ENCODE measurements around the gene NR1D1.
A peak's percentile ranks its signal among the peaks of the same experiment; 100 is the strongest.

Gene NR1D1

DNA sequence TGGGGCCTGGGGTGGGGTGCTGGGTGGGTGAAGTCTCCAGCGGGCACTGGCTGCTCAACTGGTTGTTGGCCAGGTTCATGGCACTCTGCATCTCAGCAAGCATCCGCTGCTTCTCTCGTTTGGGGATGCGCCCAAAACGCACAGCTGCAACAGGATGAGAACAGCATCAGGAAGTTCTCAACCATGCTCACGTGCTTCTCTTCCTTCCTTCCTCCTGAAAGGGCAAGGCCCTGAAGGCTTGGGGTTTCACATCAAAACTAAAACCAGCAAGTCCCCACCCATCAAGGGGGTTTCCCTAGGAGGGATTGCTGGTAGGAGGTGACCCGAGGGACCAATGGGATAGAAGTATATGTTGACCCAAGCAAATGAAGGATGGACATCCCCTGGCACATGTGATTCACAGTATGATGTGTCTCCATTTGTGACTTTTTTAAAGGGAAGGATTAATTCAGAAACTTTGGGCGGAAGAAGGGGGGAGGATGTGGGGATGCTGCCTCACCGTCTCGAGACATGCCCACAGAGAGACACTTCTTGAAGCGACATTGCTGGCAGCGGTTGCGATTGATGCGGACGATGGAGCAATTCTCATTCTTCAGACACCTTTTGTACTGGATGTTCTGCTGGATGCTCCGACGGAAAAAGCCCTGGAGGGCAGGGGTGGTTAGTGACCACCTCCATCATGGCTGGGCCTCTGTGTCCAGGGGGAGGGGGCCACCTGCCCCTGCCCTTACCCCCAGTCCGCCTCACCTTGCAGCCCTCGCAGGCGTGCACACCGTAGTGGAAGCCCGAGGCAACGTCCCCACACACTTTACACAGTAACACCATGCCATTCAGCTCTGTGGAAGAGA lies 4.2 kb downstream of the NR1D1 start:
- no peak for DNase-seq

DNA sequence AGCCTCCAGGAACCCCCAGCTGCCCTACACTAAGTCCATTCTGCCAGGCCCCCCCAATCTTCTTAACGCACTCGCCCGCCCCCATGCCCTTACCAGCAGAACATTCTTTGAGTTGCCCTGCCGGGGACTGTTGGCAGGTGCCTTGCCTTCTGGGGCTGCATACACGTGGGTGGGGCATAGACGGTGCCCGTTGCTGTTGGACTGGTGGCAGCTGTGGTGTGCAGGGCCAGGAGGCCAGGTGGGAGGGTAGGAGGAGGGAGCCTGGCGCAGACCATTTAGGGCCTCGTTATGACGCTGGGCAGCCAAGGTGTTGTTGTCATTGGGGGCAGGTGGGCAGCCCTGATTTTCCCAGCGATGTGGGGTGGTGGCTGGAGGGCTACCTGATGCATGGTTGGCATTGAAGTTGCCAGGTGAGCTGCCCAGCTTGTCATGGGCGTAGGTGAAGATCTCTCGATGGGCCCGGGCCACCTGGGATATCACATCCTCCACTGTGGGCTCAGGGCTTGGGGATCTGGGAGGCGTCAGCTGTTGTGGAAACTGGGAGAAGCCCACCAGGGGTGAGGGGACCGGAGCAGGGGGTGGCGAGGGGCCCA lies 4.9 kb downstream of the NR1D1 start:
- DNase-seq: no peak

DNA sequence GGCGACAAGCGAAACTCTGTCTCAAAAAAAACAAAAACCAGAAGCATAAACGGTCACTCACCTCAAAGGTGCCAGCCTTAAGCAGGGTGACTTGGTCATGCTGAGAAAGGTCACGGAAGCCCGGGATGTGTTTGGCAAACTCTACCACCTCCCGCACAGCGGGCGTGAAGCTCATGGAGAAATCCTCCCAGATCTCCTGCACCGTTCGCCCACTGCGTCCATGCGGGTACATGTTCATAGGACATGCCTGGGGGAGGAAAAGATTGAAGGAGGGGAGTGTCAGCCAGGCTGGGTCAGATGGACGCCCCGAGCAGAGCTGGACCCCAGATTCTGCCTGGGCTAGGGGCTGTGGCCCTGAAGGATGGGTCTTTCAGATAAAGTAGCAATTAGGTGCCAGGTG lies 5.5 kb downstream of the NR1D1 start:
- DNase-seq: no peak

DNA sequence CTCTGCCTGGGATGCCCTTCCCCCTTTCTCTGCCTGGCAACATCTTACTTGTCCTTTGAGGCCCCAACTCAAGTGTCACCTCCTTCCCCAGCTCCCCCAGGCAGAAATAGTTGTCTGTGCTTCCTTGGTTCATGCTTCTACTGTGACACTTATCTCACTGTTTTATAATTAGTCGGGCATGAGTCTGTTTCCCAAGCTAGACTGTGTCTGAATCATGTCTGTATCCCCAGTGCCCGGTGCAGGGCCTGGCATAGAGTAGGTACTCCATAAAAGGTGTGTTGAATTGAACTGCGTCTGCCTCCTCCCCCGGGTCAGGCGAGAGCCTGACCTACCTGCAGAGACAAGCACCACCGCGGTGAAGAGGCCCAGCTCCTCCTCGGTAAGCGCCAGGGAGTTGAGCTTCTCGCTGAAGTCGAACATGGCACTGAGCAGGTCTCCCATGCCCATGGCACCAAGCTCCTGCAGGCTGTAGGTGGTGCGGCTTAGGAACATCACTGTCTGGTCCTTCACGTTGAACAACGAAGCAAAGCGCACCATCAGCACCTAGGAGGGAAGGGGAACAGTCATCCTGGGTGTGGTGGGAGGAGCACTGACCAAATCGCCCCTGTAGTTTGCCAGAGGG lies 6.7 kb downstream of the NR1D1 start:
- no peak for DNase-seq

DNA sequence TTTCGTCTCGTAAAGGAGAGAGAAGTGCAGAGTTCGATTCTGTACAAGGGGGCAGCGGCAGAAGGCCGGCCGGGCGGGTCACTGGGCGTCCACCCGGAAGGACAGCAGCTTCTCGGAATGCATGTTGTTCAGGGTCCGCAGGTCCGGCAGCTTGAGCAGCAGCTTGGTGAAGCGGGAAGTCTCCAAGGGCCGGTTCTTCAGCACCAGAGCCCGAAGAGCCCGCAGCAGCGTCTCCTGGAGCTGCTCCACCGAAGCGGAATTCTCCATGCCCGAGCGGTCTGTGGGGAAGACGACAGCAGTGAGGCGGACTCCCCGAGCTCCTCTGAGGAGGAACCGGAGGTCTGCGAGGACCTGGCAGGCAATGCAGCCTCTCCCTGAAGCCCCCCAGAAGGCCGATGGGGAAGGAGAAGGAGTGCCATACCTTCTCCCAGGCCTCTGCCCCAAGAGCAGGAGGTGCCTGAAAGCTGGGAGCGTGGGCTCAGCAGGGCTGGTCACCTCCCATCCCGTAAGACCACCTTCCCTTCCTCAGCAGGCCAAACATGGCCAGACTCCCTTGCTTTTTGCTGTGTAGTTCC lies 7.3 kb downstream of the NR1D1 start:
- no peak for DNase-seq

DNA sequence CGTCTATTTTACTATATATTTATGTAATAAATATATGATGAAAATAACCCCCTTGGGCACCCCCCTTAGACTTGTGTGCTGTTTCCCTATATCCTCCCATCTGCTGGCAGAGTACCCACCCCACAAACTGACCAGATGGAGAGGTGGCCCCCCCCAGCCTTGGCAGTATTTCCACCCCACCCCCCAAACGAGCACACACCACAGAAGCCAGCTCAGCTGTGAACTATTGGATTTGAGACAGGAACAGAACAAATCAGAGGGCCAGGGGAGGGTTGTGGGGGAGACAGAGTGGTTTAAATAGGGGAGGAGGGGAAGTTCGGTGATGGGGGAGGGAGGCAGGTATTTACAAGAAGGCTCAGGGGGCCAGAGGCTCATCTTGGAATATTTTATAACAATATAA lies 7.8 kb downstream of the NR1D1 start:
- DNase-seq: no peak

DNA sequence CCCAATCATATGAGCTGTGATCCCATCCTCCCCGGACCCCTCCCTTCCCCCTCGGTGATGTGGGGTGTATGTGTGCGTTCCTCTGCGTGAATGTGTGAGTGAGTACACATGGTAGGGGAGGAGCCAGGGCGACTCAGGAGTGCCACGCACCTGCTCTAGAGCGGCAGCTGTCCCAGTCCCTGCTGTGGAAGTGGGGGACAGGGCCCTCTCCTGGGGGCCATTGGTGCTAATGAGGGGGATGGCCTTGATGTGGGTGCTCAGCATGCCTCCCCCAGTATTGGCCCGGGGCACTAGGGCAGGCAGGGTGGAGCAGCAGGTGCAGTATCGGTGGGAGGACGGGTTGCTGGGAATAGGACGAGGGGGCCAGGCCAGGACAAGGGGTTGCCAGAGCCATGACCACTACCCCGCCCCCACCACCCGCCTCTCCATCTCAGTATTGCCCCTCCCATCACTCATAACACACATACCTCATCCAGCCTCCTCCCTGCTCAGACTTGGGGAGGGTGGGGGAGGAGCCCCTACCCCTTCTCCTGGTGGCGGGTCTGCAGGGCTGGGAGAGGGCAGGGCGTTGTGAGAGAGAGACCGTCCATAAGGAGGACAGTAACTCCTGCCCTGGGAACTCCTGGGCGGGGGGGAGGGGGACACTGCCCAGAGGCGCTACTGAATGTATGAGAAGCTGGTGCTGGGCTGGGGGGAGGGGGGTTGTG lies 8.5 kb downstream of the NR1D1 start:
- no peak for DNase-seq

DNA sequence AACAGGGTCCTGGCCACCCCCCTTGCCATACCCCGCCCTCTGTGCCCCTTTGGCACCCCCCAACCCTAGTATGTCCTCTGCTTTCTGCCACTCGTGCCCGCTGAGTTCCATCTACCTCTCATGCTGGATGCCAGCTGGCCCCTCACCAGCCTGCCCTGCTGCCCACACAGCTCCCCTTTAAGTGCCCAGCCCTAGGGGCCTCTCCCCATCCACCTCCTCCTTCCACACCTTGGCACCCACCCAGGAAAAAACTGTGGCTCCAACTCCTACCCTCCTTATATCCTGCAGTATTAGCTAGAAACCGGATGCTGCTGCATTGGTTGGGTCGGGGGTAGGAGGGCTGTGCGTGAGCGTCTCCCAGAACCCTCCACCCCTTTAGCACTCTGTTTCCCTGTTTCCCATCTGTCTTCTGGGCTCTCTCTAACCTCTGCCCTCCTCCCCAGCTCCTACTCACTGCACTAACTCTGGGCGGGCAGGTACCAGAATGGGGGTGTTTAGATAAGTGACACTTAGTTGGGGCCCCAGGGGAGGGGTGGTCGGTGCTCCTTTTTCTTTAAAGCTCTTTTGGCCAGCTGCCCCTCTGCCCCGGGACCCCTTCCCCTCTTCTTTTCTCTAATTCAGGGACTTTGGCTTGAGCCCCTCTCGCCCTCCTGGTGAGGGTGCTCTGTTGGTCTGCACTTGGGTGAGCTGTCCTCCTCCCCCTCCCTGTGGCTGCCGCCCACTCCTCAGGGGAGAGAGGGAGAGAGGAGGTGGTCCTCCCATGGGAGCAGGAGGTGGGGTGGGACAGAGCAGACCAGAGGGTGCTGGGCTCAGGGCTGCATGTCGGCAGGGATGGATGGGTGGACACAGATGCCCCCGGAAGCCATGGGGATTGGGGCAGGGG lies 9.9 kb downstream of the NR1D1 start:
- no peak for DNase-seq

DNA sequence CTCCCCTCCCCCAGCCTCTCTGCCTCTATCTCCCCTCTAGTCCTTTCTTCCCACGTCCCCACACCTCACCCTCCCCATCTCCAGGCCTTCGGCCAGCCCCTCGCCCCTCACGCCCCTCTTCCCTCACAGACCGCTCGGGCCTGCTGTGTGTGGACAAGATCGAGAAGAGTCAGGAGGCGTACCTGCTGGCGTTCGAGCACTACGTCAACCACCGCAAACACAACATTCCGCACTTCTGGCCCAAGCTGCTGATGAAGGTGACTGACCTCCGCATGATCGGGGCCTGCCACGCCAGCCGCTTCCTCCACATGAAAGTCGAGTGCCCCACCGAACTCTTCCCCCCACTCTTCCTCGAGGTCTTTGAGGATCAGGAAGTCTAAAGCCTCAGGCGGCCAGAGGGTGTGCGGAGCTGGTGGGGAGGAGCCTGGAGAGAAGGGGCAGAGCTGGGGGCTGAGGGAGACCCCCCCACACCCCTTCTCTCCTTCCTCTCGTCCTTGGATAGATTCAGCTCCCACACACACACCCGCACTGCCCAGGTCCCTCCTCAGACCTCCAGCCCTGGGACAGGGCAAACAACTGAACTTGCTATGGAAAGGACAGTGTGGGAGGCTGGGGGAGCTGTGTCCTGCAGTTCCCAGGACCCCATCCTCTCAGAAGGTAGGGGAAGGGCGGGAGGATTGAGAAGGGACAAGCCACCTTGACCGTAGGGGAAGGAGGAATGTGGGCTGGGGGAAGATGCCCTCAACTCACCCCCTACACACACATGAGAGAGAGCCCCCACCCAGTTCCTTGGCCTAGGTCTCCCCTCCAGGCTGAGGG lies 11.1 kb downstream of the NR1D1 start:
- no peak for DNase-seq

DNA sequence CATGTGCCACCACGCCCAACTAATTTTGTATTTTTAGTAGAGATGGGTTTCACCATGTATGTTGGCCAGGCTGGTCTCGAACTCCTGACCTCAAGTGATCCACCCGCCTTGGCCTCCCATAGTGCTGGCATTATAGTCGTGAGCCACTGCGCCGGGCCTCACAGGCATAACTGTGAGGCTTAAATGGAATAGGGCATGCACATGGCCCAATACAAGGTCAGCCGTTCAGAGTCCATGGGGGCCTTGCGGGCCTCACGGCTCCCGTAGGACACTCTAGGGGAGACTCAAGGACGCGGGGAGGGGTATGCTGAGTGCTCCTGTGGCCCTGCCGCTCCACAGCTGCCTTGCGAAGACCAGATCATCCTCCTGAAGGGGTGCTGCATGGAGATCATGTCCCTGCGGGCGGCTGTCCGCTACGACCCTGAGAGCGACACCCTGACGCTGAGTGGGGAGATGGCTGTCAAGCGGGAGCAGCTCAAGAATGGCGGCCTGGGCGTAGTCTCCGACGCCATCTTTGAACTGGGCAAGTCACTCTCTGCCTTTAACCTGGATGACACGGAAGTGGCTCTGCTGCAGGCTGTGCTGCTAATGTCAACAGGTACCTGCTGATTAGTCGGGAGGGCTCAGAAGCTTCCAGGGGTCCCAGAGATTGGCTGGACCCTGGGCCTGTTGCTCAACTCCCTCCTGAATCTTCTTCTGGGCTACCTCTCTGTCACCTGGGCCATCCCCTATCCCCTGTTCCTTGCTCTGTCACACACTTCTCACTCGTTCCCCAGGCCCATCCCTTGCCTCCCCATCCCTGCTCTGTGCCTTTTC lies 12.3 kb downstream of the NR1D1 start:
- no peak for DNase-seq

DNA sequence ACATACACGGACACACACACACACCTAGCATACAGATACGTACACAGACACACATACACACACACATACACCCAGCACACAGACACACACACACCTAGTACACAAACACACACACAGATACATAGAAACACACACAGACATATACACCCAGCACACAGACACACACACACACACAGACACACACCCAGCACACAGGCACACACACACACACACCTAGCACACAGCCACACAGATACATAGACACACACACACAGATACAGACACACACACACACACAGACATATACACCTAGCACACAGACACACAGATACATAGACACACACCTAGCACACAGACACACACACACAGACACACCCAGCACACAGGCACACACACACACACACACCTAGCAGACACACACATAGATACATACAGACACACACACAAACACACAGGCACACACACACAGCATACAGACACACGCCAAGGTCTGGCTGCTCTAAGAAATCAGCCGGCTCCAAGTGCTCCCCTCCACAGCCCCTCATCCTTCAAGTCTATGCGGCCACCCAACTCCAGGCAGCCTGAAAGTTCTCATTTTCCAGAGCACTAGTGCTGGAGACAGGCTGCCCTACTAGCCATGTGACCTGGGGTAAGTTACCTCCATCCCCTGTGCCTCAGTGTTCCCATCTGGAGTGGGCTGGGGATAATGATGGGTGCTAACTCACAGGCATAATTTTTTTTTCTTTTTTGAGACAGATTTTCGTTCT lies 13.2 kb downstream of the NR1D1 start:
- DNase-seq: no peak

DNA sequence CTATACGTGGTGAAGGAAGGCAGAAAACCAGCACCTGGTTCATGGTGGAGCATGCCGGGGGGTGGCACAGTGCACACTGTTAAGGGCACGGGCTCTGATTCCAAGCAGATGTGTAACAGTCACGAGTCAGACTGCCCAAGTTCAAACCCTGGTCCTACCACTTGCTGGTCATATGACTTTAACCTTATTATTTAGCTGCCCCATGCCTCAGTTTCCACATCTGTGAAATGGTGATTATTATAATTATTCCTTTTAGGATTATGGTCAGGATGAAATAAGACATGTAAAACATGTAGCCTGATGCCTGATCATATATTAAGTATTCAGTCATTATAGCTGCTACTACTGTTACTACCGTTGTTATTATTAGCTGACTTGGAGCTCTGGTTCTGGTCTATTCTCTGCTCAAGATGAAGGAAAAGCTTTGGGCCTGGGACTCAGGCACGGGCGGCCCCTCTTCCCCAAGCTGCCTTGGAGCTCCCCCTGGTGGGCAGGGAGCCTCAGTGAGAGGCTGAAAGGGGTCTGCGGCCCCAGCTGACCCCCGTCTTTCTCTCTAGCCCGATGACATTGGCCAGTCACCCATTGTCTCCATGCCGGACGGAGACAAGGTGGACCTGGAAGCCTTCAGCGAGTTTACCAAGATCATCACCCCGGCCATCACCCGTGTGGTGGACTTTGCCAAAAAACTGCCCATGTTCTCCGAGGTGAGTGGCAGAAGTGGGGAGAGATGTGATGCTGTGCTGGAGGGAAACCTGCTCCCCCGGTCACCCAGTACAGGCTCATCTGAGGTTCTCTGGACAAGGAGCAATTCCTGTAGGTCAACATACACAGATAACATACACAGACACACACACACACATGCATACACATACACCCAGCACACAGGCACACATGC lies 14.0 kb downstream of the NR1D1 start:
- no peak for DNase-seq

DNA sequence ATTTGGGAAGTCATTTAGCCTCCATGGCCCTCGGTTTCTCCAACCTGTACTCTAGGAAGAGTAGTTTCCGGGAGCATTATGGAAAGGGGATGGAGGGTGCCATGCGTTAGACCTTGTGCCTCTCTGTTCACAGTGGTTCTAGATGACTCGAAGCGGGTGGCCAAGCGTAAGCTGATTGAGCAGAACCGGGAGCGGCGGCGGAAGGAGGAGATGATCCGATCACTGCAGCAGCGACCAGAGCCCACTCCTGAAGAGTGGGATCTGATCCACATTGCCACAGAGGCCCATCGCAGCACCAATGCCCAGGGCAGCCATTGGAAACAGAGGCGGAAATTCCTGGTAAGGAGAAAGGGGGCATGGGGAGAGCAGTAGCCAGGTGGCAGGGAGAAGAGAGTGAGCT lies 15.9 kb downstream of the NR1D1 start:
- DNase-seq: no peak

DNA sequence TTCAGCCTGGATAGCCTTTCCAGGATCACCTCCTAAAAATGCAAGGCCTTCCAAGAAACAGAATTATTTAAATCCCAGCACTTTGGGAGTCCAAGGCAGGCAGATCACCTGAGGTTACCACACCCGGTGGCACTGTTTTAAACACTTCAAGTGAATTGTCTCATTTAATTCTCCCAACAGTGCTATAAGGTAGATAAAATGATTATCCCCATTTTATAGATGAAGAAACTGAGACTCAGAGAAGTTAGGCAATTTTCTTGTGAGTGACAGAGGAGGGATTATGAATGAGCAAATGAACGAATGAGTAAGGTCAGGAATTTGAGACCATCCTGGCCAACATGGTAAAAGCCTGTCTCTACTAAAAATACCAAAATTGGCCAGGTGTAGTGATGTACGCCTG lies 20.8 kb downstream of the NR1D1 start:
- no peak for DNase-seq

DNA sequence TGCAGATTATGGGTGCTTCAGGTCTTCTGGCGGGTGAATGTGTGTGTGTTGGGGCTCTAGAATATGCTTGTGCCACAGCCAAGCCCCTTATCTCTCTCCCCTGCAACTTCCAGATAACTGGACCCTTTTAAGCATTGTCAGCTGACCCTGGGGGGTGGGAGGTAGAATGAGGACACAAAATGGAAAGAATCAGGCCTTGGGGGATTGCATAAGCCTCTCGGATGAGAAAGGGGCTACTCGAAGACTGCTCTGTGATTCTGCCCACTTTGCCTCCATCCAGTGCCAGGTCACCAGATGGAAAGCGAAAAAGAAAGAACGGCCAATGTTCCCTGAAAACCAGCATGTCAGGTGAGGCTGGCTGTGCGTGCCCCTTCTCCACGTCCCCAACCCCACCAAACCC lies 23.8 kb downstream of the NR1D1 start:
- no peak for DNase-seq

DNA sequence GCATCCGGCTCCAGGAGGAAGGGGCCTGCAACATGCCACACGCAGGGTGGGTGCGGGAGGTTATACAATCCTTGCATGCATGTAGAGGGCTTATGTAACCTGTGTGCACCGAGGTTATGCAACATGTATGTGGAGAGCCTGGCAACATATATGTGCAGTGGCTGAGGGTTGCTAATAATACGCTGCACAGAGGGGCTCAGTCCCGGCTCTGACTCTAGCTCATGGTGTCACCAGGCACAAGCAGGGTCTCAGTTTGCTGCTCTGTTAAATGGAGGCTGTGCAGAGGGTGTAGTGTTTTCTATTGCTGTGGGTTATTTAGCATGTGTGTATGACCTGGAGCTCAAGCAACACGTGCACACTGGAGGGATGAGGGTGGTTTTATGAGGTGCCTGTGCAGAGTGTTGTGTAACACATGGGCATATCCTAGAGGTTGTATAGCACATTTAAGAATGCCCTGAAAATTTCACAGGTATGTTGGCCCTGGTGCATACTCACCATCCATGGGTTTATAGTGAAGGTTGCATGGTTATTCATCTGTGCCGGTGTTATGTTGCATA lies 24.4 kb downstream of the NR1D1 start:
- no peak for DNase-seq

DNA sequence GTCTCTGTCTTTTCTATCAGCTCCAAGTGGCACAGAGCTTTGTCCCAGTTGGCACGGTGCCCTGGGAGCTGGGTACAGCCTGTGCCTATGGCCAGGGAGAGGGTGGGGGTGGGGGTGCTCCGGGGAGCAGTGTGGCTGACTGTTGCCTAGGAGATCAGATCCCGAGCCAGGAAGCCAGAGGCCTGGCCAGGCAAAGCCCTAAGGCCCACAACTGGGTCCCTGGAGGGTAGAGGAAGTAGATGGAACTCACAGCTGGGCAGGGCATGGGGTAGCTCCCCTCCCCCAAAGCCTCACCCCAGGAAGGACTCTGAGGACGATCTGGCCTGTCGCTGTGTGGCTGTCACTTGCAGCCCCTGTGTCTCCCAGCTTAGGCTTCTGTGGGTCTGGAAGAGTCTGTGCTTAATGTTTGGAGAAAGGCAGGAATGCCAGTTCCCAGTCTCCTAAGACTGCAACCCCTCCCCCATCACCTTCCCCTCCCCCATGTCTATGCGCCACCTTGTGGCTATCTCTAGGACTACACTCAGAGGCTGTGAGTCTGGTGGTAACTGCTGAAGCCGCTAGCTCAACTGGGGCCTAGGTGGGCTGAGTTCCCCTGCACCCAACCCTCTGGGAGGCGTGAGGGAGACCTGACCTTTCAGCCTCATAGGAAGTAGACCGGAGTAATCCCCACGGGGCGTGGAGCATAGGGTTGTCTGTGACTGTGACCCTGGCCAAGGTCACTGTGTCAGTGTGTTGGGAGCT lies 25.0 kb downstream of the NR1D1 start:
- peak; percentile 35 for DNase-seq

DNA sequence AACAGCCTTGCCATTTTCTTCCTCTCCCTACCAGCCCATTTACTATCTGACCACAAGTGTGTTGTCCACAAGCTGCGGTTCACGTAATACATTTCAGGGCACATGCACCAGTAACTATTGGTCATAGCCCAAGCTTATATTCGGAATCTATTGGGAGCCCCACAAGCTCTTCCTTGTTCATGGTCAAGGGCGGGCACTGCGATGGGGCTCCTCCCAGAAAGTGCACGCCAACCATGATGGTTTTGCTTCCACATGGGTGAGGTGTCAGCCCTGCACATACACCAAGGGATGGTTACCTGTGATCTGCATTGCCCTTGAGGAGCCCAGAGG lies 25.6 kb downstream of the NR1D1 start:
- DNase-seq: no peak

Measured in NCI-H2107 (cell line).